Calu3 (cell line): ENCODE data around the gene DLG2. TPM values are rescaled to one million over a fixed set of nuclear protein-coding genes. Genes with fewer than 3 reads are reported as not detected.

Experiments used
- BruUV-seq: library from RNA; stranded (reverse); fragments of 400-500 nt; replicated peaks from 2 replicates; lab custom pipeline; 2021; lab: Mats Ljungman, UMichigan
- CTCF ChIA-PET: fragments of 300-600 bp; sonication (Branson Sonifier 250); formaldehyde crosslinking; loops from one replicate; lab custom pipeline; 2022; ENCODE audit warnings: antibody characterized with exemption; lab: Charles Lee
- DNase-seq: peaks from one replicate; pipeline ENCODE4 v3.0.0; 2022
- H3K27ac Mint-ChIP-seq: one replicate; pipeline ENCODE4 v1.8.0; 2022; ENCODE audit warnings: mixed read lengths; ENCODE audit not compliant: unreplicated experiment
- H3K27me3 Mint-ChIP-seq: one replicate; pipeline ENCODE4 v1.8.0; 2022; ENCODE audit warnings: mixed read lengths; ENCODE audit not compliant: unreplicated experiment
- H3K36me3 Mint-ChIP-seq: one replicate; pipeline ENCODE4 v1.8.0; 2022; ENCODE audit warnings: mild to moderate bottlenecking, moderate library complexity, mixed read lengths; ENCODE audit not compliant: insufficient read depth, unreplicated experiment
- H3K4me1 Mint-ChIP-seq: one replicate; pipeline ENCODE4 v1.8.0; 2022; ENCODE audit warnings: mild to moderate bottlenecking, low read depth, mixed read lengths; ENCODE audit not compliant: unreplicated experiment
- H3K4me3 Mint-ChIP-seq: one replicate; pipeline ENCODE4 v1.8.0; 2022; ENCODE audit warnings: mild to moderate bottlenecking, low read depth, moderate library complexity, mixed read lengths; ENCODE audit not compliant: unreplicated experiment
- H3K9me3 Mint-ChIP-seq: one replicate; pipeline ENCODE4 v1.8.0; 2022; ENCODE audit warnings: low read depth, mixed read lengths; ENCODE audit not compliant: unreplicated experiment
- CTCF ChIP-seq: fragments of 200-600 bp; IDR thresholded peaks from one replicate; pipeline ENCODE4 v1.8.0; 2022; ENCODE audit warnings: antibody characterized with exemption; ENCODE audit not compliant: unreplicated experiment
- intact Hi-C: fragments of 100-400 bp; cut with micrococcal nuclease; formaldehyde crosslinking; loops from one replicate; pipeline ENCODE4 v1.10.0; 2022; ENCODE audit not compliant: unreplicated experiment
- total RNA-seq: library from RNA; stranded (reverse); gene quantifications from 2 replicates; pipeline ENCODE4 v1.2.3, GENCODE V29; 2022

Gene DLG2
- total RNA-seq, 1 experiment from 2014 or later = 0.71 TPM

GRCh38 chr11:83971063-83971462 lies 1656.1 kb downstream of the DLG2 start:
- no peak overlapping the region for H3K4me3 Mint-ChIP-seq
- H3K9me3 Mint-ChIP-seq = peaks cover under 1% of the 10 kb centered on the region
- H3K27me3 Mint-ChIP-seq = no peaks in the 10 kb centered on the region
- H3K36me3 Mint-ChIP-seq = no peaks in the 10 kb centered on the region
- no peak overlapping the region for H3K27ac Mint-ChIP-seq
- intact Hi-C loops = no loop called here
- no peak for DNase-seq
- H3K4me1 Mint-ChIP-seq = no peaks in the 10 kb centered on the region
- CTCF ChIA-PET = no interaction called here
- no peak for TF ChIP-seq CTCF
- BruUV-seq = no TSS peak

GRCh38 chr11:83970061-83970671 lies 1657.0 kb downstream of the DLG2 start:
- H3K36me3 Mint-ChIP-seq = no peaks in the 10 kb centered on the region
- DNase-seq = no peak
- intact Hi-C loops = no loop called here
- H3K27ac Mint-ChIP-seq = no peak overlapping the region
- TF ChIP-seq CTCF = no peak
- H3K4me3 Mint-ChIP-seq = no peak overlapping the region
- CTCF ChIA-PET = no interaction called here
- no peaks in the 10 kb centered on the region for H3K4me1 Mint-ChIP-seq
- no TSS peak for BruUV-seq
- H3K9me3 Mint-ChIP-seq = no peaks in the 10 kb centered on the region
- H3K27me3 Mint-ChIP-seq = no peaks in the 10 kb centered on the region

- Mint-ChIP-seq H3K36me3 (no peaks in the 10 kb centered on the region), H3K9me3 (no peaks in the 10 kb centered on the region), H3K27ac (no peak overlapping the region), H3K4me3 (no peak overlapping the region), H3K27me3 (no peaks in the 10 kb centered on the region), H3K4me1 (no peaks in the 10 kb centered on the region)
- CTCF ChIA-PET = no interaction called here
- no TSS peak for BruUV-seq
- intact Hi-C loops = no loop called here
- DNase-seq = no peak
- no peak for TF ChIP-seq CTCF
Measured at GRCh38 chr11:83957038-83957900, 1669.9 kb downstream of the DLG2 start.

GRCh38 chr11:83956119-83956697 lies 1670.9 kb downstream of the DLG2 start:
- Mint-ChIP-seq H3K27ac (no peak overlapping the region), H3K4me1 (peaks cover 7% of the 10 kb centered on the region), H3K36me3 (no peaks in the 10 kb centered on the region), H3K9me3 (no peaks in the 10 kb centered on the region), H3K27me3 (no peaks in the 10 kb centered on the region), H3K4me3 (no peak overlapping the region)
- no TSS peak for BruUV-seq
- no peak for TF ChIP-seq CTCF
- intact Hi-C loops = no loop called here
- CTCF ChIA-PET = no interaction called here
- DNase-seq = no peak
